Measurements from ENCODE around the gene DUOX2. TPM values are rescaled to one million over a fixed set of nuclear protein-coding genes. Genes with fewer than 3 reads are reported as not detected.

Gene DUOX2
- total and polyA plus RNA-seq, 4 donors = 1.0 to 3.8 (median 2.1) TPM

DNA sequence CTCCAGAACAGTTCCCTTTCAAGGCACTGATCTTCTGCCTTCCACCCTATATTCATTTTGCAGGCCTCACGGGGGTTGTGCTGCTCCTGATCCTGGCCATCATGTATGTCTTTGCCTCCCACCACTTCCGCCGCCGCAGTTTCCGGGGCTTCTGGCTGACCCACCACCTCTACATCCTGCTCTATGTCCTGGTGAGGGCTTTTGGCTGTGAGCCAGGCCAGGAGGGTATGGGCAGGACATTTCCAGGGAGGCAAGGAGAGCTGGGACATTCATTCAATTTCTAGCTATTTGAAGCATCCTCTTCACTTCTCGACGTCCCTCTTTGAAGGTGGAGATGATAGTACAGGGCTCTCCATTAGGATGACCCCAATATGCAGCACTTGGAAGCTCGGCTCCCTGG is 41.8 kb upstream of the DUOX2 start:
- TF ChIP-seq, protein P1, sequence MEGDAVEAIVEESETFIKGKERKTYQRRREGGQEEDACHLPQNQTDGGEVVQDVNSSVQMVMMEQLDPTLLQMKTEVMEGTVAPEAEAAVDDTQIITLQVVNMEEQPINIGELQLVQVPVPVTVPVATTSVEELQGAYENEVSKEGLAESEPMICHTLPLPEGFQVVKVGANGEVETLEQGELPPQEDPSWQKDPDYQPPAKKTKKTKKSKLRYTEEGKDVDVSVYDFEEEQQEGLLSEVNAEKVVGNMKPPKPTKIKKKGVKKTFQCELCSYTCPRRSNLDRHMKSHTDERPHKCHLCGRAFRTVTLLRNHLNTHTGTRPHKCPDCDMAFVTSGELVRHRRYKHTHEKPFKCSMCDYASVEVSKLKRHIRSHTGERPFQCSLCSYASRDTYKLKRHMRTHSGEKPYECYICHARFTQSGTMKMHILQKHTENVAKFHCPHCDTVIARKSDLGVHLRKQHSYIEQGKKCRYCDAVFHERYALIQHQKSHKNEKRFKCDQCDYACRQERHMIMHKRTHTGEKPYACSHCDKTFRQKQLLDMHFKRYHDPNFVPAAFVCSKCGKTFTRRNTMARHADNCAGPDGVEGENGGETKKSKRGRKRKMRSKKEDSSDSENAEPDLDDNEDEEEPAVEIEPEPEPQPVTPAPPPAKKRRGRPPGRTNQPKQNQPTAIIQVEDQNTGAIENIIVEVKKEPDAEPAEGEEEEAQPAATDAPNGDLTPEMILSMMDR (IDR thresholded peaks at IDR 0.05; ENCODE audit: control extremely low read depth, extremely low read depth) = no peak
- Histone ChIP-seq H3K4me1 (ENCODE audit: control insufficient read depth in 5 of 5, insufficient read depth in 5 of 5, low read length in 5 of 5) (peaks cover 0 to 2% (median 0%) of the 10 kb centered on the region in 5 donors), H3K4me3 (no peak overlapping the region), H3K9ac (ENCODE audit: insufficient read depth in 1 of 2, low read length in 2 of 2) (no peak overlapping the region), H3K9me3 (ENCODE audit: control insufficient read depth in 4 of 4, insufficient read depth in 3 of 4, low read length in 3 of 4) (no peaks in the 10 kb centered on the region), H3K36me3 (ENCODE audit: control insufficient read depth in 4 of 4, insufficient read depth in 4 of 4, low read length in 4 of 4) (peaks cover 0 to 34% (median 0%) of the 10 kb centered on the region in 4 donors), H3K27me3 (ENCODE audit: control insufficient read depth in 3 of 3, insufficient read depth in 3 of 3, low read length in 2 of 3) (no peaks in the 10 kb centered on the region), H3K27ac (ENCODE audit: low read depth in 1 of 2, low read length in 1 of 2) (no peak overlapping the region)
- WGBS, 2 donors = 74 to 84% methylated on average over 8 of the region's 8 CpGs
- ATAC-seq (ENCODE audit: insufficient read depth, low FRiP score) (no peak), DNase-seq (peak in 1 of 3 donors; percentile 27)

DNA sequence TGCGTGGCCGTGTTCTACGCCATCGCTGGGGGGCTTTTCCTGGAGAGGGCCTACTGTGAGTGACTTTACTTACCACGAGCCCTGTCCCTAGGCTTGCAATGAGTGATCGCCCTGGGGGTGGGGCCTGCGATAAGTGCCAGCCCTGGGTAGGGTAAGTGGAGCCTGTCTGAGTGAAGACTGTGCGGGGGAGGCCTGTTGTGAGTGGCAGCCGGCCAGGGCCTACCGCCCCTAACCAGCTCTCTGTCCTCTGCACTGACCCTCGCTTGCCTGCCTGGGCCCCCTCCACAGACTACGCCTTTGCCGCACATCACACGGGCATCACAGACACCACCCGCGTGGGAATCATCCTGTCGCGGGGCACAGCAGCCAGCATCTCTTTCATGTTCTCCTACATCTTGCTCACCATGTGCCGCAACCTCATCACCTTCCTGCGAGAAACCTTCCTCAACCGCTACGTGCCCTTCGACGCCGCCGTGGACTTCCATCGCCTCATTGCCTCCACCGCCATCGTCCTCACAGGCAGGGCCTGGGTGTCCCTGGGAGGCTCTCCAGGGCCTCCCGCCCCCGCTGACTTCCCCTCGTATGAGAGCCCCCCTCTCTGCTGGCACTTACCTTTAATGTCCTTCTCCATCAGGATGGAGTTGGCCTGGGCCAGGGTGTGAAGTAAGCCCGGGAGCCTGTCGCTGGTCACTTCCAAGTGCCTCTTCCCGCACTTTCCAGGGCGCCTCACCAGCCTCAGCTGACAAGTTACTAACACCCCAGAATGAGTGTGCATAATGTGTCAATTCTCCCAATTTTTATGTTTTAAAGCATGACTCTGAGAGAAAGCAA is 38.2 kb upstream of the DUOX2 start:
- Histone ChIP-seq H3K9me3 (ENCODE audit: control insufficient read depth in 4 of 4, insufficient read depth in 3 of 4, low read length in 3 of 4) (no peaks in the 10 kb centered on the region), H3K9ac (ENCODE audit: insufficient read depth in 1 of 2, low read length in 2 of 2) (no peak overlapping the region), H3K4me3 (no peak overlapping the region), H3K36me3 (ENCODE audit: control insufficient read depth in 4 of 4, insufficient read depth in 4 of 4, low read length in 4 of 4) (peaks cover 0 to 40% (median 0%) of the 10 kb centered on the region in 4 donors), H3K27me3 (ENCODE audit: control insufficient read depth in 3 of 3, insufficient read depth in 3 of 3, low read length in 2 of 3) (no peaks in the 10 kb centered on the region), H3K4me1 (ENCODE audit: control insufficient read depth in 5 of 5, insufficient read depth in 5 of 5, low read length in 5 of 5) (no peaks in the 10 kb centered on the region), H3K27ac (ENCODE audit: low read depth in 1 of 2, low read length in 1 of 2) (no peak overlapping the region)
- no peak for DNase-seq
- ATAC-seq (ENCODE audit: insufficient read depth, low FRiP score) = no peak
- WGBS, 2 donors = 96% methylated on average over 36 of the region's 36 CpGs
- TF ChIP-seq, protein P1 (IDR thresholded peaks at IDR 0.05; ENCODE audit: control extremely low read depth, extremely low read depth) = no peak

DNA sequence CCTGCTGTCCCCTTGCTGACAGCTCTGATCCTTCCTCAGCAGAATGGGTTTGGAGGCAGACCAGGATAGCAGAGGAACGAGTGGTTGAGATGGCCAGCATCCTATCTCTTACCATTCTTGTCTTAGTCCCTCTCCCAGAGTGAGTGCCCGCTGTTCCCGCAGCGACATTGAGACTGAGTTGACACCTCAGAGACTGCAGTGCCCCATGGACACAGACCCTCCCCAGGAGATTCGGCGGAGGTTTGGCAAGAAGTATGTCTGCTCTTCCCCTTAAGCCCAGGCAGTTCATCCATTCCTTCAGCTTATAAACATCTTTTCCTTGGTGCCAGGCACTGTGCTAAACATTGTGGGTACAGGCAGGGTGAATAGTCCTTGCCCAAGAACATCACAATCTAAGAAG is 37.0 kb upstream of the DUOX2 start:
- WGBS, 2 donors = 95 to 96% methylated on average over 6 of the region's 6 CpGs

More for the DNA sequence above, 37.0 kb upstream of the DUOX2 start:
- no peaks in the 10 kb centered on the region for H3K9me3 ChIP-seq (ENCODE audit: control insufficient read depth in 4 of 4, insufficient read depth in 3 of 4, low read length in 3 of 4)
- H3K27me3 ChIP-seq (ENCODE audit: control insufficient read depth in 3 of 3, insufficient read depth in 3 of 3, low read length in 2 of 3) = peaks cover 0 to under 1% (median 0%) of the 10 kb centered on the region in 3 donors
- no peak overlapping the region for H3K9ac ChIP-seq (ENCODE audit: insufficient read depth in 1 of 2, low read length in 2 of 2)
- no peak overlapping the region for H3K4me3 ChIP-seq
- ATAC-seq (ENCODE audit: insufficient read depth, low FRiP score) (no peak), DNase-seq (no peak)
- H3K27ac ChIP-seq (ENCODE audit: low read depth in 1 of 2, low read length in 1 of 2) = no peak overlapping the region
- TF ChIP-seq, protein P1 (IDR thresholded peaks at IDR 0.05; ENCODE audit: control extremely low read depth, extremely low read depth) = no peak
- H3K36me3 ChIP-seq (ENCODE audit: control insufficient read depth in 4 of 4, insufficient read depth in 4 of 4, low read length in 4 of 4) = peaks cover 0 to 36% (median 0%) of the 10 kb centered on the region in 4 donors
- H3K4me1 ChIP-seq (ENCODE audit: control insufficient read depth in 5 of 5, insufficient read depth in 5 of 5, low read length in 5 of 5) = peaks cover 0 to 5% (median 0%) of the 10 kb centered on the region in 5 donors
